ENCODE measurements around the gene DMXL2. TPM values are rescaled to one million over a fixed set of nuclear protein-coding genes. Genes with fewer than 3 reads are reported as not detected.
A peak's percentile ranks its signal among the peaks of the same experiment; 100 is the strongest.

The DMXL2 gene
- total RNA-seq, 1 donor from 2014 or later: 20.7 TPM

DNA sequence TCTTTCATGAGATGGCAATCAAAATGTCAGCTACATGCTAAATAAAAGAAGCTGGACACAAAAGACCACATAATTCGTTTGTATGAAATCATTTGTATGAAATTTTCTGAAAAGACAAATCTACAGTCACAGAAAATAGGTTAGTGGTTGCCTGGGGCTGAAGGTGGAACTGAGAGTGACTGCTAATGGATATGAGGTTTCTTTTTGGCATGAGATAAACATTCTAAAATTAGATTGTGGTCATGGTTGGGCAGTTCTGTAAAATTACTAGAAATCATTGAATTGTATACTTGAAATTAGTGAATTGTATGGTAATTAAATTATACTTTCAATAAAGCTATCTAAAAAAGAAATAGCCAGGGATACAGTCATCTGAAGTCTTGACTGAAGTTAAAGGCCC, 2.7 kb upstream of the DMXL2 start:
- DNase-seq (ENCODE audit: low spot score): no peak
- Mint-ChIP-seq H3K27me3 (ENCODE audit: low read depth) (peaks cover 6% of the 10 kb centered on the region), H3K4me1 (ENCODE audit: low read depth) (peaks cover 22% of the 10 kb centered on the region), H3K36me3 (ENCODE audit: low read depth) (no peaks in the 10 kb centered on the region), H3K27ac (ENCODE audit: unreplicated experiment) (no peak overlapping the region), H3K9me3 (ENCODE audit: low read depth) (no peaks in the 10 kb centered on the region), H3K4me3 (ENCODE audit: unreplicated experiment) (no peak overlapping the region)
- TF ChIP-seq, protein P1, sequence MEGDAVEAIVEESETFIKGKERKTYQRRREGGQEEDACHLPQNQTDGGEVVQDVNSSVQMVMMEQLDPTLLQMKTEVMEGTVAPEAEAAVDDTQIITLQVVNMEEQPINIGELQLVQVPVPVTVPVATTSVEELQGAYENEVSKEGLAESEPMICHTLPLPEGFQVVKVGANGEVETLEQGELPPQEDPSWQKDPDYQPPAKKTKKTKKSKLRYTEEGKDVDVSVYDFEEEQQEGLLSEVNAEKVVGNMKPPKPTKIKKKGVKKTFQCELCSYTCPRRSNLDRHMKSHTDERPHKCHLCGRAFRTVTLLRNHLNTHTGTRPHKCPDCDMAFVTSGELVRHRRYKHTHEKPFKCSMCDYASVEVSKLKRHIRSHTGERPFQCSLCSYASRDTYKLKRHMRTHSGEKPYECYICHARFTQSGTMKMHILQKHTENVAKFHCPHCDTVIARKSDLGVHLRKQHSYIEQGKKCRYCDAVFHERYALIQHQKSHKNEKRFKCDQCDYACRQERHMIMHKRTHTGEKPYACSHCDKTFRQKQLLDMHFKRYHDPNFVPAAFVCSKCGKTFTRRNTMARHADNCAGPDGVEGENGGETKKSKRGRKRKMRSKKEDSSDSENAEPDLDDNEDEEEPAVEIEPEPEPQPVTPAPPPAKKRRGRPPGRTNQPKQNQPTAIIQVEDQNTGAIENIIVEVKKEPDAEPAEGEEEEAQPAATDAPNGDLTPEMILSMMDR (IDR thresholded peaks at IDR 0.05): no peak

DNA sequence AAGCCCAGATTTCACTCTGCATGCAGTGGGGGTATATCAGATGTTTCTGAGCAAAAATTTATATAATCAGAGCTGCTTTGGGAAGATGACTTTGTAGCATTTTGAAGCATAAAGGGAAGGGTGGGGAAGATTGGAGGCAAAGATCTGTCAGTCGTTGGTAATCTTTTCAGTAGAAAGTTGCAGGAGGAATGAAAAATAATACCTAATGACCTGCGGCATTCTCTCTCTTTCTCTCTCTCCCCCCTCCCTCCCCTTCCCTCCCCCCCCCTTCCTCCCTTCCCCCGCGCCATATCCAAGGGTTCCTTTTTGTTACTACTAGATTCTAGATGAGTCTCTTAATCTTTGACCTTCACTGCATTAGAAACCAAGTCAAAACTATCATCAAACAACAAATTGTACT, 1.5 kb upstream of the DMXL2 start:
- Mint-ChIP-seq H3K9me3 (ENCODE audit: low read depth) (no peaks in the 10 kb centered on the region), H3K4me3 (ENCODE audit: unreplicated experiment) (no peak overlapping the region), H3K4me1 (ENCODE audit: low read depth) (peaks cover 31% of the 10 kb centered on the region), H3K27ac (ENCODE audit: unreplicated experiment) (no peak overlapping the region), H3K36me3 (ENCODE audit: low read depth) (no peaks in the 10 kb centered on the region), H3K27me3 (ENCODE audit: low read depth) (peaks cover 4% of the 10 kb centered on the region)
- no peak for DNase-seq (ENCODE audit: low spot score)
- TF ChIP-seq, protein P1 (IDR thresholded peaks at IDR 0.05): no peak

DNA sequence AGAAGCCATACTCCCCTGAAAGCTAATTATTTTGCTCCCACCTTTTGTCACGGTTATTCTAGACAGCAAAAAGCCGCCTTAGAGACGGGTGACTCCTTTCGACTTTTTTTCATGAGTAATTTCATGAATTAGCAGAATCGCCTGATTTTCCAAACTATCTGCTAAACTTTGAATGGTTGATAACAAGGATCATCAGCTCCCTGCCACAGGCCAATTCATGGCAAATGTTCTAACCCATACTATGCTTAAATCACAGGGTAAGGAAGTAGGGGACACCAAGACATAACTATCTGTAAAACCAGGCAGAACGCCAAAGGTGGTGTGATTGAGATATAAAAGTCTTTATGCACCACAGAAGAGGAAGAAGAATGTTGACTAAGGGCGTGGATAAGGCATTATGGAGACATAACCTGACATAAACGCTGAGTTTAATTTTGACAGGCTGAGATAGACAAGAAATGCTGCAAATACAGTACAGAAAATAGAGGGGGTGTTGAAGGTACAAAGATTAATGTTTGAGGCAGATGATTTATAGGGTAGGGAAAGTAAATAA, 891 bp upstream of the DMXL2 start:
- Mint-ChIP-seq H3K4me1 (ENCODE audit: low read depth) (peaks cover 31% of the 10 kb centered on the region), H3K27me3 (ENCODE audit: low read depth) (peaks cover 4% of the 10 kb centered on the region), H3K4me3 (ENCODE audit: unreplicated experiment) (peak overlapping the region; percentile 86), H3K36me3 (ENCODE audit: low read depth) (no peaks in the 10 kb centered on the region), H3K9me3 (ENCODE audit: low read depth) (no peaks in the 10 kb centered on the region), H3K27ac (ENCODE audit: unreplicated experiment) (no peak overlapping the region)
- no peak for DNase-seq (ENCODE audit: low spot score)
- TF ChIP-seq, protein P1 (IDR thresholded peaks at IDR 0.05): no peak

DNA sequence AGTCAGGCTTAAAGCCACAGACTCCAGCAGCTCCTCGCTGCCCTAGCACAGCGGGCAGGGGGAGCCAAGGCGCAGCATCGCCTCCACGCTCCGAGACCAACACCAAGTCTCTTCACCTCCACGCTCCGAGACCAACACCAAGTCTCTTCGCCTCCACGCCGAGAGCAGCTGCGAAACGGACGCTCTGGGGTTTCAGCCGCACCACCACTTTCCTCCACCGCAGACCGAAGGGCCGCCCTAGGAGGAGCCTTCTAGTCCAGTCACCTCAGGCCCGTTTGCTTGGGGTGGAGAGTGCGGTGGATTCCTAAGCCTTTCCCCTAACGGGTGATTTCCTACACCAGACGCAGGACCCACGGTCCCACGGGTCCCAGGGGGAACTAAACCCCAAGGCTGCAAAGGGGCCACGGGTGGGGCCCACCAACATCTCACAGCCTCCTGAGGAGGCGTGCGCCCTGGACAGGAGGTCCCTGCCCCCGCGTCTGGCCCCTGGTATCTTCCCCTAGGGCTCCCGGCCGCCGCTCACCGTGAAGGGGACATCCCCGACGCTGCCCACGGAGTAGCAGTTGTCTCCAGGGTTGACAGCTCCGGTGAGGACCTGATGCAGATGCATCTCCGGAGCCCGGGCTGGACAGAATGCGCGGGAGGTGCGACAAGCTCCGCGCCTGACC, 501 bp downstream of the DMXL2 start:
- Mint-ChIP-seq H3K36me3 (ENCODE audit: low read depth) (no peaks in the 10 kb centered on the region), H3K4me3 (ENCODE audit: unreplicated experiment) (peak overlapping the region; percentile 86), H3K4me1 (ENCODE audit: low read depth) (peaks cover 31% of the 10 kb centered on the region), H3K27ac (ENCODE audit: unreplicated experiment) (peak overlapping the region; percentile 76), H3K9me3 (ENCODE audit: low read depth) (no peaks in the 10 kb centered on the region), H3K27me3 (ENCODE audit: low read depth) (peaks cover 4% of the 10 kb centered on the region)
- peak; percentile 86 for DNase-seq (ENCODE audit: low spot score)
- TF ChIP-seq, protein P1 (IDR thresholded peaks at IDR 0.05): peak; percentile 62

DNA sequence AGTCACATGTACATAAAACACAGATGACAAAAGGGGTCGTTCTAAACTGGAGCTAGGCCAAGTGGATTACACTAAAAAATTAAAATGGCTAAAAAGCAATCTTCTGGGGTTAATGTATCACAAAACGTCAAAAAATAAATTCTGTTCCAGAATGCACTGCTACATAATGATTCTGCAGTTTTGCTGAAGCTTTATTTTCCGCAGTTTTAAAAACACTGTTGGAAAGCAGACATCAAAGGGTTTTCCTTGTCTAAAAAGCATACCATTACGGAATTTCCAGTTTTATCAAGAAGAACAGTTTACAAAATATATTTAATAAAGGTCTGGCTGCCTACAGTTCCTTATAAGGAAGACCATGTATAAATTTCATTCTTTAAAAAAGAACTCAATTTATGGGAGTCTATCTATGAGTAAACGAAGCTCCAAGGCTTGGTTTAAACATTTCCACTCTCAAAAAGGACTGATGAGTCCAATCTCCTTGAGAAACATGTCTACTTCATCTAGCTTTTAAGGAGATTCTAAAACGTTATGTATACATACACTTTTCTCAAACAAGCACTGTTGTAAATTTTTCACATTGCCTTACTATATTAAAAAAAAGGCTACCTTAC, 1.3 kb downstream of the DMXL2 start:
- TF ChIP-seq, protein P1 (IDR thresholded peaks at IDR 0.05): no peak
- H3K4me3 Mint-ChIP-seq (ENCODE audit: unreplicated experiment): peak overlapping the region; percentile 86
- peaks cover 2% of the 10 kb centered on the region for H3K27me3 Mint-ChIP-seq (ENCODE audit: low read depth)
- no peak for DNase-seq (ENCODE audit: low spot score)
- peaks cover 31% of the 10 kb centered on the region for H3K4me1 Mint-ChIP-seq (ENCODE audit: low read depth)
- H3K36me3 Mint-ChIP-seq (ENCODE audit: low read depth): no peaks in the 10 kb centered on the region
- H3K27ac Mint-ChIP-seq (ENCODE audit: unreplicated experiment): peak overlapping the region; percentile 76
- no peaks in the 10 kb centered on the region for H3K9me3 Mint-ChIP-seq (ENCODE audit: low read depth)
